ENCODE measurements around the gene IL18RAP. TPM values are rescaled to one million over a fixed set of nuclear protein-coding genes. Genes with fewer than 3 reads are reported as not detected.

Gene IL18RAP
- total and polyA plus RNA-seq, 7 donors, result 0.68 to 1.4 (median 1.1) TPM; not detected in 3

- no peak for DNase-seq
- no peak for TF ChIP-seq CTCF (IDR thresholded peaks at IDR 0.05)
- no peak for TF ChIP-seq POLR2A (IDR thresholded peaks at IDR 0.05)
- no peak for TF ChIP-seq EP300 (IDR thresholded peaks at IDR 0.05)
- TF ChIP-seq POLR2AphosphoS5 (IDR thresholded peaks at IDR 0.05), result no peak
- H3K27ac ChIP-seq, result no peak overlapping the region
- H3K4me3 ChIP-seq, result no peak overlapping the region
- H3K27me3 ChIP-seq, result no peaks in the 10 kb centered on the region
- intact Hi-C loops (cut with DNase I), result no loop called here
- 94% methylated on average over 2 of the region's 2 CpGs for WGBS, 2 donors
- no peaks in the 10 kb centered on the region for H3K9me3 ChIP-seq
- no peaks in the 10 kb centered on the region for H3K36me3 ChIP-seq
- no peaks in the 10 kb centered on the region for H3K4me1 ChIP-seq
Measured at GRCh38 chr2:102401865-102402264, 21.1 kb upstream of the IL18RAP start.

GRCh38 chr2:102410952-102411351, 12.0 kb upstream of the IL18RAP start:
- TF ChIP-seq CTCF (IDR thresholded peaks at IDR 0.05) (no peak), POLR2A (IDR thresholded peaks at IDR 0.05) (no peak), EP300 (IDR thresholded peaks at IDR 0.05) (no peak), POLR2AphosphoS5 (IDR thresholded peaks at IDR 0.05) (no peak)
- no peak overlapping the region for H3K27ac ChIP-seq
- no peaks in the 10 kb centered on the region for H3K27me3 ChIP-seq
- H3K9me3 ChIP-seq, result peaks cover 0 to 3% (median 0%) of the 10 kb centered on the region in 4 donors
- WGBS, 2 donors, result 91 to 93% methylated on average over 3 of the region's 3 CpGs
- no peaks in the 10 kb centered on the region for H3K36me3 ChIP-seq
- intact Hi-C loops (cut with DNase I), result no loop called here
- DNase-seq, result no peak
- no peak overlapping the region for H3K4me3 ChIP-seq
- H3K4me1 ChIP-seq, result no peaks in the 10 kb centered on the region

GRCh38 chr2:102412199-102412598, 10.8 kb upstream of the IL18RAP start:
- TF ChIP-seq POLR2AphosphoS5 (IDR thresholded peaks at IDR 0.05), result no peak
- no peak for TF ChIP-seq POLR2A (IDR thresholded peaks at IDR 0.05)
- no peak for TF ChIP-seq EP300 (IDR thresholded peaks at IDR 0.05)
- TF ChIP-seq CTCF (IDR thresholded peaks at IDR 0.05), result no peak
- WGBS, 2 donors, result 86% methylated on average over 3 of the region's 3 CpGs
- intact Hi-C loops (cut with DNase I), result no loop called here
- H3K27me3 ChIP-seq, result no peaks in the 10 kb centered on the region
- no peak overlapping the region for H3K4me3 ChIP-seq
- no peak overlapping the region for H3K27ac ChIP-seq
- no peaks in the 10 kb centered on the region for H3K36me3 ChIP-seq
- DNase-seq, result no peak
- H3K4me1 ChIP-seq, result no peaks in the 10 kb centered on the region
- peaks cover 0 to 3% (median 0%) of the 10 kb centered on the region in 4 donors for H3K9me3 ChIP-seq

- Histone ChIP-seq H3K4me3 (no peak overlapping the region), H3K27ac (no peak overlapping the region), H3K9me3 (no peaks in the 10 kb centered on the region), H3K27me3 (no peaks in the 10 kb centered on the region), H3K36me3 (no peaks in the 10 kb centered on the region), H3K4me1 (no peaks in the 10 kb centered on the region)
- DNase-seq, result no peak
- intact Hi-C loops (cut with DNase I), result no loop called here
- 62 to 90% methylated on average over 1 of the region's 1 CpG for WGBS, 2 donors
- no peak for TF ChIP-seq EP300 (IDR thresholded peaks at IDR 0.05)
- no peak for TF ChIP-seq CTCF (IDR thresholded peaks at IDR 0.05)
- TF ChIP-seq POLR2A (IDR thresholded peaks at IDR 0.05), result no peak
- TF ChIP-seq POLR2AphosphoS5 (IDR thresholded peaks at IDR 0.05), result no peak
Measured at GRCh38 chr2:102417946-102418345, 5.0 kb upstream of the IL18RAP start.

GRCh38 chr2:102418421-102418961, 4.5 kb upstream of the IL18RAP start:
- 32 to 63% methylated on average over 2 of the region's 2 CpGs for WGBS, 2 donors
- DNase-seq, result no peak

More at GRCh38 chr2:102418421-102418961, 4.5 kb upstream of the IL18RAP start:
- no peaks in the 10 kb centered on the region for H3K9me3 ChIP-seq
- TF ChIP-seq EP300 (IDR thresholded peaks at IDR 0.05) (no peak), POLR2AphosphoS5 (IDR thresholded peaks at IDR 0.05) (no peak)
- H3K27ac ChIP-seq, result no peak overlapping the region
- H3K4me1 ChIP-seq, result no peaks in the 10 kb centered on the region
- intact Hi-C loops (cut with DNase I), result no loop called here
- H3K4me3 ChIP-seq, result no peak overlapping the region
- H3K36me3 ChIP-seq, result no peaks in the 10 kb centered on the region
- H3K27me3 ChIP-seq, result no peaks in the 10 kb centered on the region

Measured in sigmoid colon (tissue), 7 donors.